HepG2 (cell line): ENCODE measurements around the gene PIEZO2. TPM values are rescaled to one million over a fixed set of nuclear protein-coding genes. Genes with fewer than 3 reads are reported as not detected.

ENCODE experiments used
- ATAC-seq: fragments of 200-7000 bp; cut with Tn5 transposase; 3 replicates; pipeline ENCODE4 v1.9.1; 2020; ENCODE audit warnings: mild to moderate bottlenecking, moderate library complexity
- BruUV-seq: library from RNA; stranded (reverse); fragments of 400-500 nt; replicated peaks from 2 replicates; lab custom pipeline; 2021; lab: Mats Ljungman, UMichigan
- CTCF ChIA-PET: fragments of 300-600 bp; formaldehyde crosslinking; extraction: SDS; loops from one replicate; lab custom pipeline; 2021; ENCODE audit warnings: low total read pairs, inconsistent platforms, low intra/inter-chr PET ratio; lab: Yijun Ruan, JAX
- POLR2A ChIA-PET: fragments of 350-600 bp; sonication (Branson Sonifier 250); formaldehyde crosslinking; loops from one replicate; lab custom pipeline; 2020; ENCODE audit warnings: antibody characterized with exemption, inconsistent platforms; lab: Yijun Ruan, JAX
- DNase-seq: peaks from one replicate; pipeline ENCODE4 v3.0.0-alpha.2; 2015; ENCODE audit warnings: low spot score
- FAIRE-seq: peaks from 3 replicates; lab custom pipeline; 2011; peaks lifted over from hg19 to GRCh38; lab: Jason Lieb, UNC
- H2AFZ ChIP-seq: one replicate; pipeline ENCODE4 v1.6.1; 2011; ENCODE audit warnings: low read length, inconsistent platforms
- H3K27ac ChIP-seq: fragments of 300-600 bp; 3 replicates; pipeline ENCODE4 v1.8.0; 2011; ENCODE audit warnings: mixed run types, mild to moderate bottlenecking, mixed read lengths, low read length, inconsistent platforms; ENCODE audit not compliant: insufficient read depth; ENCODE audit errors: extremely low read length
- H3K27me3 ChIP-seq, 2 experiments: fragments of 200-600 bp in 1 of 2; 2 replicates in 1 of 2; 3 replicates in 1 of 2; pipeline versions ENCODE4 v1.6.0 to v1.8.0; 2011; ENCODE audit warnings: low read length in 2 of 2, mild to moderate bottlenecking in 2 of 2, moderate library complexity in 2 of 2, inconsistent platforms in 1 of 2; ENCODE audit not compliant: insufficient read depth in 2 of 2, control insufficient read depth in 1 of 2
- H3K36me3 ChIP-seq, 2 experiments: fragments of 200-600 bp in 1 of 2; replicated peaks in 1 of 2; 2 replicates in 1 of 2; 3 replicates in 1 of 2; pipeline versions ENCODE4 v1.5.1 to v1.8.0; 2011; ENCODE audit warnings: low read length in 2 of 2, inconsistent platforms in 1 of 2; ENCODE audit not compliant: insufficient read depth in 2 of 2, control insufficient read depth in 1 of 2
- H3K4me1 ChIP-seq: 2 replicates; pipeline ENCODE4 v1.5.1; 2012; ENCODE audit warnings: low read length, inconsistent platforms; ENCODE audit not compliant: insufficient read depth
- H3K4me2 ChIP-seq: 2 replicates; pipeline ENCODE4 v1.6.0; 2011; ENCODE audit warnings: low read depth, low read length, inconsistent platforms
- H3K4me3 ChIP-seq, 3 experiments: fragments of 200-600 bp in 1 of 3; sonication (generic), shearing (Covaris generic) in 1 of 3; replicated peaks in 1 of 3; 2 replicates each; pipeline ENCODE4 v1.5.1; 2011 to 2016; ENCODE audit warnings: low read length in 3 of 3, inconsistent platforms in 2 of 3, low read depth in 2 of 3, mild to moderate bottlenecking in 2 of 3, control low read depth in 1 of 3, mixed read lengths in 1 of 3; ENCODE audit not compliant: insufficient read depth in 1 of 3
- H3K79me2 ChIP-seq: one replicate; pipeline ENCODE4 v1.6.1; 2011; ENCODE audit warnings: low read length, inconsistent platforms; ENCODE audit not compliant: insufficient read depth
- H3K9ac ChIP-seq: 2 replicates; pipeline ENCODE4 v1.6.0; 2011; ENCODE audit warnings: mild to moderate bottlenecking, low read depth, low read length, inconsistent platforms; ENCODE audit not compliant: insufficient read depth
- H3K9me3 ChIP-seq: 2 replicates; pipeline ENCODE4 v1.5.1; 2012; ENCODE audit warnings: mild to moderate bottlenecking, low read length
- H4K20me1 ChIP-seq: 2 replicates; pipeline ENCODE4 v1.6.0; 2011; ENCODE audit warnings: inconsistent platforms, mild to moderate bottlenecking, low read length, moderate library complexity; ENCODE audit not compliant: insufficient read depth
- DNMT1 ChIP-seq: sonication (generic); formaldehyde crosslinking; IDR thresholded peaks from 2 replicates; pipeline ENCODE4 v1.5.1; 2020; ENCODE audit warnings: mild to moderate bottlenecking, missing genetic modification reagents
- ETV5 ChIP-seq: IDR thresholded peaks from 2 replicates; pipeline ENCODE4 v1.6.1; 2018; ENCODE audit warnings: missing biosample characterization, missing genetic modification reagents, inconsistent platforms, borderline replicate concordance
- GABPA ChIP-seq, 2 experiments: IDR thresholded peaks; 2 replicates each; pipeline ENCODE4 v1.6.1; 2011 to 2016; ENCODE audit warnings: low read depth in 2 of 2, low read length in 1 of 2, missing biosample characterization in 1 of 2, missing genetic modification characterization in 1 of 2
- SOX13 ChIP-seq, 3 experiments: fragments of 450-650 bp in 1 of 3; sonication (generic) in 1 of 3; formaldehyde crosslinking in 1 of 3; IDR thresholded peaks in 2 of 3; conservative IDR thresholded peaks in 1 of 3; 2 replicates each; pipeline versions ENCODE4 v1.5.0 to v1.6.1; 2016 to 2020; ENCODE audit warnings: antibody characterized with exemption in 1 of 3, mild to moderate bottlenecking in 1 of 3, missing compliant biosample characterization in 1 of 3, missing genetic modification reagents in 1 of 3, moderate library complexity in 1 of 3
- ZNF574 ChIP-seq: sonication (generic); formaldehyde crosslinking; IDR thresholded peaks from 2 replicates; pipeline ENCODE4 v1.4.0; 2020; ENCODE audit warnings: missing genetic modification reagents
- ZNF674 ChIP-seq: sonication (generic); formaldehyde crosslinking; IDR thresholded peaks from 2 replicates; pipeline ENCODE4 v1.5.0; 2020; ENCODE audit warnings: low read depth, mild to moderate bottlenecking, missing genetic modification reagents
- ZNF724P ChIP-seq: sonication (generic); formaldehyde crosslinking; IDR thresholded peaks from 2 replicates; pipeline ENCODE4 v1.8.0; 2022; ENCODE audit warnings: missing genetic modification reagents, borderline replicate concordance
- WGBS: methylation state at CpG from one replicate; pipeline ENCODE4 v1.1.6; 2017; ENCODE audit warnings: low lambda C conversion rate; 5-methylcytosine and 5-hydroxymethylcytosine counted together
- in situ Hi-C: cut with HindIII; loops from 2 replicates; pipeline ENCODE4 v1.10.0; 2017; ENCODE audit warnings: low pct_unique_long_range_greater_than_20kb; ENCODE audit not compliant: extremely low pct_ligation_motif_present
- intact Hi-C: fragments of 100-400 bp; cut with micrococcal nuclease; formaldehyde crosslinking; loops from one replicate; pipeline ENCODE4 v1.10.0; 2022; ENCODE audit not compliant: unreplicated experiment
- polyA plus RNA-seq, 8 experiments: library from polyadenylated mRNA; depleted of rRNA in 3 of 8; stranded (reverse) in 7 of 8; unstranded in 1 of 8; fragments of >200 nt; fragmentation: Illumina TruSeq in 4 of 8; extraction: Trizol in 4 of 8; gene quantifications; 2 replicates each; pipeline versions ENCODE4 v1.2.1 to v1.2.3, GENCODE V29; 2011 to 2016; ENCODE audit warnings: low read depth in 4 of 8, missing spikeins in 1 of 8, mixed read lengths in 1 of 8; ENCODE audit not compliant: insufficient read depth in 1 of 8
- total RNA-seq, 5 experiments: library from RNA; depleted of rRNA; stranded (reverse); fragments of >200 nt; fragmentation: Illumina TruSeq; extraction: Trizol; gene quantifications; 2 replicates each; pipeline ENCODE4 v1.2.3, GENCODE V29; 2016; ENCODE audit warnings: low read depth in 1 of 5
- TF ChIP-seq, protein P1 (sequence below): sonication (generic); formaldehyde crosslinking; IDR thresholded peaks from 2 replicates; pipeline ENCODE4 v1.4.0; 2020; ENCODE audit warnings: mild to moderate bottlenecking, missing genetic modification reagents, borderline replicate concordance

Gene PIEZO2
- total and polyA plus RNA-seq, 2 of the 13 experiments (the other 11 are each of a cell fraction or from before 2014, with no cell fraction given) = 15.2 to 27.2 TPM

DNA sequence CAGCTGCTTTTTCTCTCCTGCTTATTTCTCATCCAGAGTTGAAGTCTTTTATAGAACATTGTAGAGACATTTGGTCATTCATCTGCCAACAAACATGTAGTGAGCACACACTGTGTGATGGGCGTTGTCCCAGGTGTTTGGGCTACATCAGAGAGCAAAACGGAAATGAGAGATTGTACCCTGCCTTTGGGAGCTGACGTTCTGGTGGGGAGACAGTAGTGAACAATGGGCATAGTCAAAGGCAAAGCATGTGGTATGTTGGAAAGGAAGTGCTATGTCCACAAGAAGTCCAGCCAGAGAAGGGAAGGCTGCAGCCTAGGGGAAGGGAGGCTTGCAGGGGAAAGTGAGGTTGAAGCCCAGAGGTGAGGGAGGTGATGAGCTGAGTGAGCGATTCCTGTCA is 78.1 kb downstream of the PIEZO2 start:
- H3K9me3 ChIP-seq = no peaks in the 10 kb centered on the region
- H3K4me1 ChIP-seq = peaks cover 48% of the 10 kb centered on the region
- no peak overlapping the region for H3K4me3 ChIP-seq
- no peak overlapping the region for H3K4me2 ChIP-seq
- H4K20me1 ChIP-seq = no peaks in the 10 kb centered on the region
- in situ Hi-C loops = no loop called here
- H3K27ac ChIP-seq = no peak overlapping the region
- no peaks in the 10 kb centered on the region for H3K79me2 ChIP-seq
- POLR2A ChIA-PET = no interaction called here
- CTCF ChIA-PET = no interaction called here
- FAIRE-seq (no peak), DNase-seq (peak; percentile 47), ATAC-seq (no peak; the same call in 2 of the 3 replicates)
- intact Hi-C loops = no loop called here
- 60% methylated on average over 4 of the region's 4 CpGs for WGBS
- BruUV-seq = no TSS peak
- no peaks in the 10 kb centered on the region for H3K27me3 ChIP-seq
- no peak overlapping the region for H2AFZ ChIP-seq
- no peaks in the 10 kb centered on the region; a peak in 1 of 5 replicates for H3K36me3 ChIP-seq
- no peak for TF ChIP-seq ZNF724P
- peak; percentile 44; the same call in 1 of the 2 replicates for TF ChIP-seq ETV5 (CRISPR knock-in tag)
- peak; percentile 47; the same call in 1 of the 2 replicates for TF ChIP-seq ZNF574 (CRISPR knock-in tag)
- TF ChIP-seq, protein P1, sequence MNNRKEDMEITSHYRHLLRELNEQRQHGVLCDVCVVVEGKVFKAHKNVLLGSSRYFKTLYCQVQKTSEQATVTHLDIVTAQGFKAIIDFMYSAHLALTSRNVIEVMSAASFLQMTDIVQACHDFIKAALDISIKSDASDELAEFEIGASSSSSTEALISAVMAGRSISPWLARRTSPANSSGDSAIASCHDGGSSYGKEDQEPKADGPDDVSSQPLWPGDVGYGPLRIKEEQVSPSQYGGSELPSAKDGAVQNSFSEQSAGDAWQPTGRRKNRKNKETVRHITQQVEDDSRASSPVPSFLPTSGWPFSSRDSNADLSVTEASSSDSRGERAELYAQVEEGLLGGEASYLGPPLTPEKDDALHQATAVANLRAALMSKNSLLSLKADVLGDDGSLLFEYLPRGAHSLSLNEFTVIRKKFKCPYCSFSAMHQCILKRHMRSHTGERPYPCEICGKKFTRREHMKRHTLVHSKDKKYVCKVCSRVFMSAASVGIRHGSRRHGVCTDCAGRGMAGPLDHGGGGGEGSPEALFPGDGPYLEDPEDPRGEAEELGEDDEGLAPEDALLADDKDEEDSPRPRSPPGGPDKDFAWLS (CRISPR knock-in tag) = no peak
- TF ChIP-seq DNMT1 (CRISPR knock-in tag) = no peak
- TF ChIP-seq ZNF674 (CRISPR knock-in tag) = no peak
- TF ChIP-seq SOX13 (IDR thresholded peaks at IDR 0.05) = no peak
- TF ChIP-seq SOX13 (CRISPR knock-in tag; conservative IDR thresholded peaks at IDR 0.05 in 1 of 2, IDR thresholded peaks at IDR 0.05 in 1 of 2) = peak in 1 of 2 experiments; percentile 41; a peak in 1 of 4 replicates
- no peak for TF ChIP-seq GABPA (IDR thresholded peaks at IDR 0.05; ENCODE audit: low read depth, low read length)
- TF ChIP-seq GABPA (CRISPR knock-in tag; IDR thresholded peaks at IDR 0.05; ENCODE audit: low read depth) = peak; percentile 14; the same call in 1 of the 2 replicates
- H3K9ac ChIP-seq = no peak overlapping the region
